GM11168 (cell line): ENCODE results near the gene TRPM5.

Experiments
- in situ Hi-C: fragments of 300-500 bp; cut with MboI; formaldehyde crosslinking; loops from one replicate; pipeline ENCODE4 v1.12.0; 2022; ENCODE audit warnings: low sequenced_read_pairs; ENCODE audit not compliant: unreplicated experiment

TRPM5 gene

GRCh38 chr11:2423157-2424025, 20.9 kb downstream of the TRPM5 start:
- in situ Hi-C loops: loop anchor here (5.0 to 10.0 kb wide), 2 partner anchors 126 to 471 kb away; no protein-coding TSS in a partner anchor

- in situ Hi-C loops: loop anchor here (5.0 to 10.0 kb wide), 2 partner anchors 125 to 472 kb away; no protein-coding TSS in a partner anchor
Observed at GRCh38 chr11:2422461-2423156, 21.7 kb downstream of the TRPM5 start.

DNA sequence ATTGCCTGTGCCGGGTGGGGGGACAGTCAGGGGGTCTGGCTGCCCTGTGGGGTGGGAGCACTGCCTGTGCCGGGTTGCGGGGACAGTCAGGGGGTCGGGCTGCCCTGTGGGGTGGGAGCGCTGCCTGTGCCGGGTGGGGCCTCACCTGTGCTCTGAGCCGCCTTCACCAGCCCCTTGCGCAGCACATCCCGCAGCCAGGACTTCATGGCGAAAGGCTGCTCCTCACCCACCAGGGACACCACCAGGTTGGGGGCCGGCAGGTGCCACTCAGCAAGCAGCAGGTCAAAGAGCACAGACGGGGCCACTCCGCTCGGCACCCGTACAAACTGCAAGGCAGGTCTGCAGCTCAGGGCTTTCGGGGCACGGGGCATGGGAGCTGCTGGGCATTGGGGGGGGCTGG, 22.3 kb downstream of the TRPM5 start:
- in situ Hi-C loops: loop anchor here (5.0 to 10.0 kb wide), 2 partner anchors 125 to 473 kb away; no protein-coding TSS in a partner anchor

DNA sequence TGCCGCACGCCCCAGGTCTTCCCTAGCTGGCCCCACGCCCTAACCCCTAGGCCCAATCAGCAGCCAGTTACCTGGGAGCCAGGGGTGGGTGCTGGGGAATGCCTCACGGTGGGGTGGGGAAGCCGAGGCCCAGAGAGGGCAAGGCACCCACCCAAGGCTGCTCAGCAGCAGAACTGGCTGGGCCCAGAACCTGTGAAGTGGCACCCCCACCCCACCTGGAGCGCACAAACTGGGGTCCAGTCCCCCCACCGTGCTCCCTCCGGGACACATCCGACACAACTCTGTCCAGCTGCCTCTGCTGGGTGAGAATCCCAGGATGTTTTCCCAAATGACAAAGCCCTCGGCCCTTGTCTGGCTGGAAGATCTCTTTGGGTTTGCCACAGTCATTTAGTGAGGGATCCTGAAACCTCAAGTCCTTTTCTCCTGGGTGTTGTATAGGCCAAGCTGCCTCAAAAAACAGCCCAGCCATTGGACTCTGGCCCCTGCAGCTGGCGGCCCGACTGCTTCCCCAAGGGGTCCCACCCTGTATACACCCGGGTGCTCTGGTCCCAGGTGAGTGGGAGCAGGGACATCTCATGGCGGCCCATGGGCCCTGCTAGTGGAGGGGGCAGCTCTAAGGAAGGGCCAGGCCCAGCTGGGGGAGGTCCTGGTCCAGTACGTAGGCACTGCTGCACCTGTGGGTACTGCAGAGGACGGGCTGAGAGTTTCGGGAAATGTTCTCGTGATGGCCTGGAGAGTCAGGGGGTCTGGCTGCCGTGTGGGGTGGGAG, 22.9 kb downstream of the TRPM5 start:
- in situ Hi-C loops: loop anchor here (5.0 to 10.0 kb wide), 2 partner anchors 124 to 473 kb away; no protein-coding TSS in a partner anchor

DNA sequence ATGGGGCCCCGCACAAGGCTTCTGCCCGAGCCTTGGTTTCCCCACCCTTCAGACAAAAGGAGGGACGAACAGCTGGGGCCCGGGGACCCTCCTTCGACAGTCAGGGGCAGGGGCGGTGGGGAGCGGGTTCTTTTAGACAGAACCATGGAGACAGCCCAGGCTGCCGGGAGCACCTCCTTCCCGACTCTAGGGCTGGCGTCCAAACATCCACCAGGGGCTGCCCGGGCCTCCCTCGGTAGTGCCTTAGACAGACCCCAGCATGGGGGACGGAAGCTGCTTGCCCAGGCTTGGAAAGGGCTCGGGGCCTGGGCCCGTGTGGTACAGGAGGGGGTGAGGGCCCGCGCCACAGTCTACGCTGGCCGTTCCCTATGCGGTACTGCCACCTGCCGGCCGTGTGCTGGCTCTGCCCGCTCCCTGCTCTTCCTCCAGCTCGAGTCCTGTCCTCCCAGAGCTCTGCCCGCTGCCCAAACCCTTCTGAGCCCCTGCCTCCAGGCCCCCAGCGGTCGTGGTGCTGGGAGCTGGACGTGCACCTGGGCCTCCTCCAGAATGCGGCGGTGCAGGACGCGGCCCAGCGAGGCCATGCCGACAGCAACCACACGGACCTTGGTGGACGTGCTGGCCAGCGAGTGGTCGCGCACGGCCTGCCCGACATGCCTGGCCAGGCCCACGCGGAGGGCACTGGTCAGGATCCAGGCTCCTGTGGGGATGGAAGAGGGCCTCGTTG, 23.6 kb downstream of the TRPM5 start:
- in situ Hi-C loops: loop anchor here (5.0 to 10.0 kb wide), 2 partner anchors 123 to 474 kb away; no protein-coding TSS in a partner anchor

GRCh38 chr11:2419638-2420501, 24.4 kb downstream of the TRPM5 start:
- in situ Hi-C loops: loop anchor here (5.0 to 10.0 kb wide), 3 partner anchors 123 to 475 kb away; no protein-coding TSS in a partner anchor

DNA sequence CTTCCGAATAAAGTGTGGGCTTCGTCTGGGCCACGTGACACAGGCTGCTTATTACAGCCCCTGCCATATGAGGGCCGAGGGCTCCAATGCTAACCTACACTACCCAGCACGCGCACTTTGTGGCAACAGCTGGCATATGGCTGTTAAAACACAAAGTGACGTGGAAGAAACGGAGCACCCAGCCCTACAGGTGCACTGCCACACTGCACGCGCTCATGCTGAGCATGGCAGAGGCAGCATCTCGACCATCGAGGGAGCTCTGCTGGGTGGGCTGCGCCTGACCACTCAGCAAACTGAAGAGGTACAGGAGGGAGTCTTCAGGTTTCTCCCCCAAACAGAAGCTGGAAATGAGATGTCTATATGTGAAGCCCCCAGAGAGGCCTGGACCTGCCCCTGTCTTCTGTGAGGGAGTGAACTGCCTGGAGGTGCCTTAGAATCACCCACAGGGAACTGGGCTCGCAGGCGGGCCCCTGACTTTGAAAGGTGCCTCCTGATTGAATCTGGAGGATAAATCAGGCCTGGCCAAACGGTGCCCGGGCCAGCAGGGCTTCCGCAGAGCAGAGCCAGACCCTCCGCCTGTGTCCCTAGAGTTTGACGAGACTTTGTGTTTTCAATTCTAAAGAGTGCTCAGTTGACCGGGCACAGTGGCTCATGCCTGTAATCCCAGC, 25.5 kb downstream of the TRPM5 start:
- in situ Hi-C loops: loop anchor here (5.0 kb wide), 1 partner anchor 217 kb away; no protein-coding TSS in a partner anchor

DNA sequence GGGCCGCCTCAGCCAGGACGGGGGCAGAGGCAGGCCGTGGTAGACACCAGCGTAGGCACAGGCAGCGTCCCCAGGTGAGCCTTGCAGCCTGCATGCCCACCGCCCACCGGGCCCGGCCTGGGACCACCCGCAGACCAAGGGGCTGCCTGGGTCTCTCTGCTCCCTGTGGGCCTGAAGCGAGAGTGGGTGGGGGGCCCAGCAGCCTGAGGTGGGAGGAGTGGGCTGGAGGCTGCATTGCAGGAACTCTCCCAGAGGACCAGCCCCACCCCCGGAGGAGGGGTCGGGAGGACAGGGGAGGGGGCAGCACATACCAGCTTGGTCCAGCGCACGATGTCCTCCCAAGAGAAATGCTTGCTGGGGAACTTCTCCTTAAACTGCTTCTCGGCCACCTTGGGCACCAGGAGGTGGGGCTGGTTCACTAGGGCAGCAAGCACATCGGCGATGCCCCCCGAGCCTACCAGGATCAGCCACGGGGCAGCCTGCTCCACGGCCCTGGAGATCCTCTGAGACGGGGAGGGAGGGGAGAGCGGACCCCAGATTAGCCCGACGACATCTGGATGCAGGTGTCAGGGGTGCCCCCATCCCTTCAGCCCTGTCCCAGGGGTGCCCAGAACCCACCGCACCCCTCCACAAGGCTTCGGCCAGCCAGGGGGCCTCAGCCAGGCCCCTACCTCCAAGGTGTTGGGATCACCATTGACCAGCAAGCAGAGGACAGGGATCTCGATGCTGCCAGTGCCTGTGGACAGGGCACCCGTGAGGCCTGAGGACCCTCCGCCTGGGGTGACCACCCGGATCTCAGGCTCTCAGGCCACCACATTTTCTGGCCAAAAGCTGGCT, 26.2 kb downstream of the TRPM5 start:
- in situ Hi-C loops: loop anchor here (5.0 kb wide), 1 partner anchor 216 kb away; no protein-coding TSS in a partner anchor

DNA sequence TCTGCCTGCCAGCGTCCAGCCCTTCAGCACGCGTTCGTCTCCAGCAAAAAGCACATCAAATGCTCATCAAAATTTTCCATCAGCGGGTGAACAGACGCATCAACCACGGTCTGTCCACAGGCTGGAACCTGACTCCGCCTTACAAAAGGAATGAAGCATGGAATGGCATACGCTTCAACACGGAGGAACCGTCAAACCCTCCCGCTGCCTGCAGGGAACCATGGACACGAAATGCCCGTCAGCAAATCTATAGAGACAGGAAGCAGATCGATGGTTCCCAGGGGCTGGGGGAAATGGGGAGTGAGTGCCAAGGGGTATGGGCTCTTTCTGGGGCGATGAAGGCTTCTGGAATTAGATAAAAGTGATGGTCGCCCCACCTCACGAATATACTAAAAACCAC, 27.5 kb downstream of the TRPM5 start:
- in situ Hi-C loops: loop anchor here (5.0 kb wide), 1 partner anchor 214 kb away; no protein-coding TSS in a partner anchor

DNA sequence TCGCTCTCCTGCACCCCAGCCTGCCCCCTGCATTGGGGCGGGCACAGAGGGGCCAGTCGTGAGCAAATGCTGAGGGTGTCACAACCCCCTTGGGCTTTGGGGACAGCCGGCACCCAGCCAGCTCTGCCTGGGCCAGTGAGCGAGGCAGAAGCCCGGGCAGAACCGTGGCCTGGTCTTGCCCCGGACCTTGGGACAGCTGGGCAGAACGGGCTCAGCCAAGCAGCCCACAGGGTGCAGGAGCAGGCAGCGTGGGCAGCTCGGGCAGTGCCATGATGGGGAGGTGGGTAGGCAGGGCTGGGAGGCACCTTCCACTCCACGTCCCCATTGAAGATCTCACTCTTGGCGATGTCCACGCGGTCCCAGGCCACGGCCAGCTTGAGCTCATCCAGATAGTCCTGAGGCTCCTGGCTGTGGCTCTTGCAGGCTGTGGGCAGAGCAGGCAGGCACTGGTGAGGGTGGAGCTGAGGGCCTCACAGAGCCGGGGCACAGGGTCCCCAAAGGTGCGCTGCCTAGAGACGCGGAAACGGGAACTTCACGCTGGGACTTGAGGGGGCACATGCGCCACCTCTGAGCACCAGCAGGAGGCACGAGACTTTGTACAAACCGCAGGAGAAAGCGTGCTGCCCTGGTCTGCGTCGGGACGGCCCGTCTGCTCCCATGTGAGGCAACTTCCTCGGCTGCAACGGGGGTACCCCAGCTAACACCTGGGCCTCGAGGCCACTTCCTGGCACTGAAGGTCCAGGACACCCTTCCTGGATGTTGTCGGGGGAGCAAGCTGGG, 28.5 kb downstream of the TRPM5 start:
- in situ Hi-C loops: loop anchor here (5.0 kb wide), 1 partner anchor 213 kb away; no protein-coding TSS in a partner anchor

DNA sequence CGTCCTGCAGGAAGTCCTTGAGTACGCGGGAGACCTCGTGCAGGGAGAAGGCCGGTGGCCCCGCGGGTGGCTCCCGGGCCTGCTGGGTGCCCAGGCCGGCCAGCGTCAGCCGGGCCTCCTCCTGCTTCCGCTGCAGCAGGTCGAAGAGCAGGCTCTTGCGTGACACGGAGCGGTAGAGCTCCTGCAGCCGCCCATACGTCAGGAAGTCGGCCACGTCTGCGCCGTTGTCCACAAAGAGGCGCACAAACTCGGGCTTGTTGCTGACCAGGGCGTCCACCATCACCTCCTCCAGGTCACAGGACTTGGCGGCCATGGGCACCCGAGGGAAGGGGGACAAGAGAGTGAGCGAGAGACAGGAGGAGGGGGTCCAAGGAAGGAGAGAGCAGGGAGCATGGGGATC, 29.1 kb downstream of the TRPM5 start:
- in situ Hi-C loops: loop anchor here (5.0 kb wide), 1 partner anchor 213 kb away; no protein-coding TSS in a partner anchor

- in situ Hi-C loops: loop anchor here (5.0 kb wide), 1 partner anchor 212 kb away; no protein-coding TSS in a partner anchor
Observed at GRCh38 chr11:2414616-2415015, 29.7 kb downstream of the TRPM5 start.

DNA sequence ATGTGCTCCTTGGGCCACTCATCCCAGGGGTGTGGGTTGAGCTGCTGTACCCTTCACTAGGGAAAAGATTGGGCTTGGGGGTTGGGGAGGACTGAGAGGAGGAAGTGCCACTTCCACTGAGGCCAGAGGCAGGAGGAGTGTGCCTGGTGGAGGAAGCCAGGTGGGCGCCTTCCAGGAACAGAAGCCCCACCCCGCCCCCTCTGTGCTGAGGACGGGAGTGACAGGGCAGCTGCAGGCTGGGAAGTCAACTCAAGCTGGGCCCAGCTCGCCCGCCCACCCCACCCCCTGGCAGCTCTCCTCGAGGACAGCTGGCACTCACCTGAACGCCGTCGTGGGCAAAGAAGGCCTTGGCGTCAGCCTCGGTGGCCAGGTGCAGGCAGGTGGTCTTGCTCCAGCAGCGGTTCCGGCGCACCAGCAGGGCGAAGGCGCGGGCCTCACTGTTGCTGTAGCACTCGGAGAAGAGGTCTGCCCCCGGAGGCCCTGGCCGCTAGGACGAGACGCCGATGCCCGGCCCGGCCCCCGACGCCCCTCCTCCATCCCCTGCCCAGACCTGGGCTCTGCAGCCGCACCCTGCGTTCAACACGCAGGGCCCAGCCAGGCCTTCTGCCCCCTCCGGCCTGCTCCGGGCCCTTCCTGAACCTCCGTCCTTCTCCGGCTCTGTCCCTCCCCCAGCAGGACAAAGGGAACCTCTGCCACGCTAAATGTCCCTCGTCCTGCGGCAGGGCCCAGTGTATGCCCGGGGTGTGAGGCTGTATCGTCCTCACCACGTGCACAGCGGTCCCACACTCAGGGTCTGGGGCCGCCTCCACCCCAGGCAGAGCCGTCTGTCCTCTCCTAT, 30.4 kb downstream of the TRPM5 start:
- in situ Hi-C loops: no loop called here

- in situ Hi-C loops: no loop called here
Observed at GRCh38 chr11:2412323-2412722, 32.0 kb downstream of the TRPM5 start.
